Left renal cortex interstitium (tissue), 4 donors: Measurements from ENCODE around the gene GNG14. TPM values are rescaled to one million over a fixed set of nuclear protein-coding genes. Genes with fewer than 3 reads are reported as not detected.
A peak's percentile ranks its signal among the peaks of the same experiment; 100 is the strongest.
"Not testable (repeated sequence)": the region's sequence is repeated elsewhere in the genome, so short reads cannot be mapped to it uniquely, and the experiment has no call there.

ENCODE experiments used
- DNase-seq, 4 donors: peaks; one replicate each; pipeline ENCODE4 v3.0.0-alpha.2; 2013; ENCODE audit warnings: low read depth in 4 of 4, low spot score in 2 of 4, missing footprints in 1 of 4
- polyA plus RNA-seq, 4 donors: library from polyadenylated mRNA; unstranded; fragments of 120-200 nt; gene quantifications; one replicate each; pipeline ENCODE4 v1.2.1, GENCODE V29; 2013; ENCODE audit not compliant: insufficient read length in 4 of 4

GNG14 gene
- under 1 TPM in 1 of 4 donors, not detected in 3; 0.49 TPM for polyA plus RNA-seq

DNA sequence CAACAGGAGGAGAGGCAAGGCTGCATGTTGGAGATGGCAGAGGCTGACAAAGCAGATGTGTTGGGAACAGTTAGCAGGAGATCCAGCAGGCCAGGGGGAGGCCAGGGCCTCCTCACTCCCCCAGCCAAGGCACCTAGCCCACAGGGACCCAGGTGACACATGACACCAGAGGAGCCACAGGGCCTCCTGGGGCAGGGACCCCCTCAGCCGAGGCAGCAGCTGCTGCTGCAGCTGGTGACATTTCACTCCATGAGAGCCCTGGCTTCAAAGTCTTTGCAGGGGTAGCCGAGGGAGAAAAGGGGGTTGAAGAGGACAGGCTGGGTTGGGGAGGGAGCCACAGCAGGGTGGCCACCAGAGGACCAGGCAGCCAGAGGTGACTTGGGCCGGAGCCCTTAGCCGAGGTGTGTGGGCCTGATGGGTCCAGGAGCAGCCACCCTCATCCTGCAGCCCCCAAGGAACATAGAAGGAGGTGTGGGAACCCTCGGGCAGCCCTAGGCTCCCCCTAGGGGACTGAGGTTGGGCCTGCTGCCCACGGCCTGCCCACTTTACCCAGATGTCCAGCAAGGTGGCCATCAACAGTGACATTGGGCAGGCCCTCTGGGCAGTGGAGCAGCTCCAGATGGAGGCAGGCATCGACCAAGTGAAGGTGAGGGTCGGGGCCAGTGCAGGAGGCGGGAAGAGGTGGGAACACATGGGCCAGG is at the start of gene GNG14:
Gene GNG14, plus strand, starts transcription at position 503 of the 701 bp plus-strand sequence. Its CDS starts 51 bp downstream, at position 554.
- no peak for DNase-seq

DNA sequence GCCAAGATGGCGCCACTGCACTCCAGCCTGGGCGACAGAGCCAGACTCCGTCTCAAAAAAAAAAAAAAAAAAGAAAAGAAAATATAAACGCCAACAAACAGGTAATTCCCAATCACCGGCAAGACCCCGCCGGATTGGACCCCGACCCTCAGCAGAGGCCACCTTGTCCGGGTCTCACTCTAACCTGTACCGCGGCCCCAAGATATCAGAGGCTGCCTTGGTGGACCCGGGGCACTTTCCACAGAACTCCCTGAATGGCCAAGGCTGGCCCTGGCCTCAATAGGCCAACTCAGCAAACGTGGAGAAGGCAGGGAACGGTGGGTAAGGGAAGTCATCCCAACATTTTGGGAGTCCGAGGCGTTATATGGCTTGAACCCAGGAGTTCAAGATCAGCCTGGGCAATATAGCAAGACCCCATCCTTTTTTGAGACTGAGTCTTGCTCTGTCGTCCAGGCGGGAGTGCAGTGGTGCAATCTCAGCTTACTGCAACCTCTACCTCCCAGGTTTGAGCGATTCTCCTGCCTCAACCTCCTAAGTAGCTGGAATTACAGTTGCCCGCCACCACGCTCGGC is 49.1 kb upstream of the GNG14 start:
- DNase-seq = no peak

- peak in 2 of 4 donors; percentile 58 for DNase-seq
Measured at GRCh38 chr19:12639901-12640613, 47.7 kb upstream of the GNG14 start.

DNA sequence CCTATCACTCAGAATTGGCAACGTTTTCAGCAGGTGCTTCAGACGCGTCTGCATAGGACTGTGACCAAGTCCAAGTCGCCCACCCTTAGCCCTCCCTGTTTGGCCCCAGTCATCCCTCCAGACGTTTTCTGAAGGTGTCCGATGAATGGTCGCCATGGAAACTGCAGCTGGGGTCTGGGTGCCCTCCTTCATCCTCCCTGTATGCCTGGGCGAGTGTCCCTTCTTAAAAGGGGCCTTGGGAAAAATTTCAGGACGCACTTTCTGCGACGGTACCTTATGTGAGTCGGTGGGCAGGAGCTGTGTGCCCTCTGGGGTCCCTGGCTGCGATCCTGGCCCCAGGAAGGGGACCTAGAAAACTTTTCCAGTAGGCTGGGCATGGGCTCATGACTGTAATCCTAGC is 46.3 kb upstream of the GNG14 start:
- no peak for DNase-seq

GRCh38 chr19:12642506-12642905 is 45.3 kb upstream of the GNG14 start:
- DNase-seq = no peak

DNA sequence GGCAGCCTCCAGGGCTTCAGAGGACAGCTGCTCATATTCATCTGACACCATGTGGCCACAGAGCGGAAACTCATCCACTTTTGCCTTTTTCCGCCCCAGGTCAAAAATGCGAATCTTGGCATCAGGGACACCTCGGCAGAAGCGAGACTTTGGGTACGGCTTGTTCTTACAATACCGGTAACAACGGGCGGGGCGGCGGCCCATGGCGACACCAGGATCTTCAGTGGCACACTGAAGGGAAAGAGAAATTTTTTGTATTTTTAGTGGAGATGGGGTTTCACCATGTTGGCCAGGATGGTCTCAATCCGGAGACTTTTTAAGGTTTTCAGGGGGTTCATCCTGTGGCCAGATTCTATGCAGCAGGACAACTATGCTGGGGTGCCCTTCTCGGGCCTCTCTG is 44.1 kb upstream of the GNG14 start:
- not testable (repeated sequence) for DNase-seq

DNA sequence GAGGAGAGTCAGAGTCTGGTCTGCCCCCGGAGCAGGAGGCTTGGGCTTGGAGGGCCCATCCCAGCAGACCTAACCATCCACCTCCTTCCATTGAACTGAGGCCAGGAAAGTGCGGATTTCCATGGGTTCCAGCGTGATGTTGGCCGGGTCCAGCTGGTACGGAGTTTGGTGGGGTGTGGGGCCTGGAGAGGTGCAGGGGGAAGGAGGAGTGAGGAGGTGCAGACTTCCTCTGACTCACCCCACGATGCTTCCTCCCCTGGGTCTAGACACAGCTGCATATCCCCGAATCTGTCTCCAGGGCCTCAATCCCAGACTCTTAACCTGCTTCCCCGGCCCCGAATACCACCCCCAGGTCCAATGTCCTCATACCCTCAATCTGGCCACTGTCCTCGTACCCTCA is 41.2 kb upstream of the GNG14 start:
- DNase-seq = no peak

- no peak for DNase-seq
Measured at GRCh38 chr19:12647047-12647446, 40.8 kb upstream of the GNG14 start.

GRCh38 chr19:12647490-12648071 is 40.2 kb upstream of the GNG14 start:
- DNase-seq = no peak

DNA sequence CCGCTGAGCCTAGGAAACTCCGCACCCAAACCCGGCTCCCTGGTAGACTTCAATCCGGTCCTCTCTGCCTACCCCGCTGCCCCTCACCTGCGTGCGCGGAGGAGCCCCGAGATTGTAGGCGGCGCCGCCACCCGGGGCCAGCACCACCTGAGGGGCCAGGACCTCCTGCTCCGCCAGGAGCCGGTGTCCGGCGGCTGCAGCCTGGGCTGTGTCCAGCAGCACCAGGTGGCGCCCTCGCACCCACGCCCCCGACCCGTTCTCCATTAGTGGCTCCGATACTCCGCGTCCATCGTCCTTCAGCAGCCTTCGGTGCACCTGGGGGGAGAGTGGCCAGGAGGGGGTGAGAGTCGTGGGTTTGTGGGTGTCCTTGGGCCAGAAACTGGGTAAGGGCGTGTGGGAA is 39.7 kb upstream of the GNG14 start:
- no peak for DNase-seq

DNA sequence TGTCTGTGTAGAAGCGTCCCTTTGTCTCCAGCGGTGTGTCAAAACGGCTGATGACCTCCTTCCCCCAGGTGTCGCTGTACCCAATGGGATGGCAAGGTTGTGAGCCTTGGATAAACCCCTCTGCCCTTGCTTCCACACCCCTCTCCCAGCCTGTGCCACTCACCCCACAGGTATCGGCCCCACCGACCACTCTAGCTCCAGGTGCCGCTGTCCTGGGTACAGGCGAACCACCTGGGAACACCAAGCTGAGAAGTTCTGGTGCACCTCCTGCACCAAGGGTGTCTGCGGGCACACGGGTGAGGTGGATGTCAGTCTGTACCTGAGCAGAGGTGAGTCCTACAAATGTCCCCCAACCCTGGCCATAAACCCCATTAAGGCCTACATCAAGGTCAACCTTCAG is 37.9 kb upstream of the GNG14 start:
- DNase-seq = no peak

DNA sequence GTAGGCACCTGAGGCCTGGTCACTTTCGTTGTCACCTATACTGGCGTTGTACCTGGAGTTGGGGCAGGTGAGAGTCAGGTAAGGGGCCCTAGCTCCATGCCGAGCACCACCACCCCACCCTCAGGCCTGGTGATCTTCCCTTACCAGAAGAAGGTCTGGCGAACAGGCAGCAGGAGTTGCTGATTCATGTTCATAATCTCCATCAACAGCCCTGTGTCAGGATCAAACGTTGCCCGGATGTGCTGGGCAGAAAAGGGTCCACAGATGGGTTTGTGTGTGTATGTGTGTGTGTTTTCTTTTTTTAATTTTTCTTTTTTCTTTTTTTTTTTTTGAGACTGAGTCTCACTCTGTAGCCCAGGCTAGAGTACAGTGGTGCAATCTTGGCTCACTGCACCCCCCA is 35.6 kb upstream of the GNG14 start:
- no peak for DNase-seq

GRCh38 chr19:12655546-12655945 is 32.3 kb upstream of the GNG14 start:
- no peak for DNase-seq

DNA sequence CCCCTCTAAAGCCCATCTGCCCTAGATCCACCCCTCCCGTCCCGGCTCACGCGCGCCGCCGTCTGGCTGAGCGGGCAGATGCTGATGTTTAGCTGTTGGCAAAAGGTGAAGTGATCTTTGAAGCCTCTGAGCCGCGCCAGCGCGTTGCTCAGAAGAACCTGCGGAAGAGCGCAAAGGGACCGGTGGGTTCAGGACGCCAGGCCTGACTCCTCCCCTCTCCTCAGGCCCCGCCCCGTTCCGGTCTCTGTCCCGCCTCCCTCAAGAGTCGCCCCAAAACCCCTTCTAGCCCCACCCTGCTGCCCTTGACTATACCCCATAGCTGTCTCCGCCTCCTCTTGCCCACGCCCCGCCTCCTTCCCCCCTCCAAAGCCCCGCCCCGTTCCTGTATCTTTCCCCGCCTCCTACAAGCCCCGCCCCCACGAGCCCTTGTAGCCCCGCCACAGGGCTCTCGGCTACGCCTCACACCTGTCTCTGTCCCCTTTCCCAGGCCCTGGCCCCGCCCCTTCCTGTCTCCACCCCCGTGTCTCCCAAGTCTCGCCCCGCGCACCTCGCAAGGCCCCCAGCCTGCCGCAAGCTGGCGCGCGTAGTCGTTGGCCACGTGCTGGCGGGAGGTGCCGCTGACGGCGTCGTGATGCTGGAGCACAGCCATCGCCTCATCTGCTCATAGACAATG is 30.8 kb upstream of the GNG14 start:
- DNase-seq = no peak

GRCh38 chr19:12657966-12658365 is 29.8 kb upstream of the GNG14 start:
- no peak for DNase-seq

DNA sequence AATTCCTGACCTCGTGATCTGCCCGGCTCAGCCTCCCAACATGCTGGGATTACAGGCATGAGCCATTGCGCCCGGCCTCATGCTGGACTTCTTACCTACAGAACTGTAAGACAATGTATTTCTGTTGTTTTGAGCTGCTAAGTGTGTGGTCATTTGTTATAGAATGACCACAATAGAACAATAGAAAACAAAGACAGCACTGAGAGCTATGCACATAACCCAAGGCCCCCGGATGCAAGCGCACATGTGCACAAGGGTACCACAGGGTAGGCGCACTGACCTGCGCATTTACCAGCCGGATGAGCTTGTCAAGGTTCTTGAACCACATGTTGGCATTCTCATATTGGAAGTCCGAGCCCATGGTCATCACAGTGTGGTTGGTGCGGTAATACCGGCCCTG is 26.8 kb upstream of the GNG14 start:
- no peak for DNase-seq

GRCh38 chr19:12664406-12665280 is 23.2 kb upstream of the GNG14 start:
- DNase-seq = no peak

- DNase-seq = no peak
Measured at GRCh38 chr19:12665281-12665573, 22.6 kb upstream of the GNG14 start.

GRCh38 chr19:12665671-12666264 is 22.0 kb upstream of the GNG14 start:
- no peak for DNase-seq
